Fibroblast of the conjunctiva (primary cell): ENCODE data around the gene INO80.
A peak's percentile ranks its signal among the peaks of the same experiment; 100 is the strongest.

Source experiments
- DNase-seq: peaks from one replicate; pipeline ENCODE4 v3.0.0-alpha.2; 2010; ENCODE audit warnings: low read depth

Gene INO80

GRCh38 chr15:41047474-41047873 is 68.6 kb downstream of the INO80 start:
- no peak for DNase-seq

GRCh38 chr15:41043276-41043951 is 72.7 kb downstream of the INO80 start:
- peak; percentile 60 for DNase-seq

- DNase-seq = no peak
Measured at GRCh38 chr15:41042851-41043250, 73.2 kb downstream of the INO80 start.

GRCh38 chr15:41039121-41039520 is 77.0 kb downstream of the INO80 start:
- no peak for DNase-seq

- no peak for DNase-seq
Measured at GRCh38 chr15:41032079-41032328, 84.1 kb downstream of the INO80 start.

GRCh38 chr15:41031232-41032078 is 84.6 kb downstream of the INO80 start:
- no peak for DNase-seq

GRCh38 chr15:41028853-41029252 is 87.2 kb downstream of the INO80 start:
- no peak for DNase-seq

- DNase-seq = no peak
Measured at GRCh38 chr15:41025393-41025792, 90.7 kb downstream of the INO80 start.

GRCh38 chr15:41024885-41025284 is 91.2 kb downstream of the INO80 start:
- no peak for DNase-seq

- DNase-seq = peak; percentile 70
Measured at GRCh38 chr15:41024131-41024530, 91.9 kb downstream of the INO80 start.

- DNase-seq = peak; percentile 43
Measured at GRCh38 chr15:41022487-41023090, 93.5 kb downstream of the INO80 start.

GRCh38 chr15:41020829-41021228 is 95.3 kb downstream of the INO80 start:
- no peak for DNase-seq

- DNase-seq = no peak
Measured at GRCh38 chr15:41020311-41020710, 95.8 kb downstream of the INO80 start.

- DNase-seq = no peak
Measured at GRCh38 chr15:41019174-41019573, 96.9 kb downstream of the INO80 start.

- DNase-seq = no peak
Measured at GRCh38 chr15:41018534-41018933, 97.5 kb downstream of the INO80 start.

- DNase-seq = no peak
Measured at GRCh38 chr15:41017066-41017735, 98.9 kb downstream of the INO80 start.

GRCh38 chr15:41013691-41014414 is 102.2 kb downstream of the INO80 start:
- DNase-seq = no peak

GRCh38 chr15:41011055-41011815 is 104.8 kb downstream of the INO80 start:
- no peak for DNase-seq

- DNase-seq = no peak
Measured at GRCh38 chr15:41010345-41010744, 105.7 kb downstream of the INO80 start.

GRCh38 chr15:41006479-41006878 is 109.6 kb downstream of the INO80 start:
- no peak for DNase-seq

- DNase-seq = no peak
Measured at GRCh38 chr15:41004490-41004889, 111.6 kb downstream of the INO80 start.
